ENCODE measurements around the gene ALG9.

The ALG9 gene

GRCh38 chr11:111765320-111765983 is 105.9 kb downstream of the ALG9 start:
- no peak for DNase-seq (ENCODE audit: low read depth)

GRCh38 chr11:111764621-111765020 is 106.8 kb downstream of the ALG9 start:
- DNase-seq (ENCODE audit: low read depth): no peak

GRCh38 chr11:111762981-111763643 is 108.3 kb downstream of the ALG9 start:
- no peak for DNase-seq (ENCODE audit: low read depth)

GRCh38 chr11:111762526-111762925 is 108.9 kb downstream of the ALG9 start:
- no peak for DNase-seq (ENCODE audit: low read depth)

- DNase-seq (ENCODE audit: low read depth): no peak
Observed at GRCh38 chr11:111761036-111761435, 110.3 kb downstream of the ALG9 start.

GRCh38 chr11:111759778-111760407 is 111.5 kb downstream of the ALG9 start:
- no peak for DNase-seq (ENCODE audit: low read depth)

GRCh38 chr11:111759376-111759775 is 112.0 kb downstream of the ALG9 start:
- no peak for DNase-seq (ENCODE audit: low read depth)

- no peak for DNase-seq (ENCODE audit: low read depth)
Observed at GRCh38 chr11:111756097-111756496, 115.3 kb downstream of the ALG9 start.

- no peak for DNase-seq (ENCODE audit: low read depth)
Observed at GRCh38 chr11:111749646-111750045, 121.7 kb downstream of the ALG9 start.

GRCh38 chr11:111748035-111748804 is 123.2 kb downstream of the ALG9 start:
- no peak for DNase-seq (ENCODE audit: low read depth)

- DNase-seq (ENCODE audit: low read depth): no peak
Observed at GRCh38 chr11:111745719-111746504, 125.5 kb downstream of the ALG9 start.

GRCh38 chr11:111743700-111744099 is 127.7 kb downstream of the ALG9 start:
- no peak for DNase-seq (ENCODE audit: low read depth)

GRCh38 chr11:111741751-111742150 is 129.6 kb downstream of the ALG9 start:
- DNase-seq (ENCODE audit: low read depth): no peak

GRCh38 chr11:111739299-111739698 is 132.1 kb downstream of the ALG9 start:
- no peak for DNase-seq (ENCODE audit: low read depth)

GRCh38 chr11:111737444-111738210 is 133.8 kb downstream of the ALG9 start:
- DNase-seq (ENCODE audit: low read depth): no peak

GRCh38 chr11:111736621-111737443 is 134.5 kb downstream of the ALG9 start:
- DNase-seq (ENCODE audit: low read depth): no peak

Data from T-helper 22 cell (primary cell).